HG03175 (cell line): ENCODE data around the gene SLC52A1.

ENCODE experiments used
- ATAC-seq: cut with Tn5 transposase; IDR thresholded peaks from one replicate; pipeline ENCODE4 v1.9.1; 2021; ENCODE audit warnings: mild to moderate bottlenecking, moderate library complexity; ENCODE audit not compliant: unreplicated experiment

The SLC52A1 gene

DNA sequence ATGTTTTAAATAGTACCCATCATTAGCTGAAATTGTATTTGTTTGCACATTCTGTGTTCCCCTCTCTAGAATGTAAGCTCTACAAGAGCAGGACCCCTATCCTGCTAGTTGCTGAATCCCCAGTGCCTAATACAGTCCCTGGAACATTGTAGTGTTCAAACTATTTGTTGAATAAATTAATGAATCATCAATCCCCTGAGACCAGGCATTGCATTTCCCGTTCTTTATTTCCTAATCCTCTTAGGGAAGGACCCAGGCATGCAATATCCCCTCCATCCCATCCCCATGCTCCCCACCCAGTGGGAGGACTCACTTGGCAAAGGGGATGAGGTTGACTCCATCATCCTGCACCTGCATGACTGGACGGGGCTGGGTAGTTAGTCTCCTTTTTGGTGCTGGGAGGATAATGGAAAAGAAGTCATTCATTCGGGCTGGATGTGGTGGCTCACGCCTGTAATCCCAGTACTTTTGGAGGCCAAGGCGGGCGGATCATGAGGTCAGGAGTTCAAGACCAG, 41.1 kb downstream of the SLC52A1 start:
- no peak for ATAC-seq

DNA sequence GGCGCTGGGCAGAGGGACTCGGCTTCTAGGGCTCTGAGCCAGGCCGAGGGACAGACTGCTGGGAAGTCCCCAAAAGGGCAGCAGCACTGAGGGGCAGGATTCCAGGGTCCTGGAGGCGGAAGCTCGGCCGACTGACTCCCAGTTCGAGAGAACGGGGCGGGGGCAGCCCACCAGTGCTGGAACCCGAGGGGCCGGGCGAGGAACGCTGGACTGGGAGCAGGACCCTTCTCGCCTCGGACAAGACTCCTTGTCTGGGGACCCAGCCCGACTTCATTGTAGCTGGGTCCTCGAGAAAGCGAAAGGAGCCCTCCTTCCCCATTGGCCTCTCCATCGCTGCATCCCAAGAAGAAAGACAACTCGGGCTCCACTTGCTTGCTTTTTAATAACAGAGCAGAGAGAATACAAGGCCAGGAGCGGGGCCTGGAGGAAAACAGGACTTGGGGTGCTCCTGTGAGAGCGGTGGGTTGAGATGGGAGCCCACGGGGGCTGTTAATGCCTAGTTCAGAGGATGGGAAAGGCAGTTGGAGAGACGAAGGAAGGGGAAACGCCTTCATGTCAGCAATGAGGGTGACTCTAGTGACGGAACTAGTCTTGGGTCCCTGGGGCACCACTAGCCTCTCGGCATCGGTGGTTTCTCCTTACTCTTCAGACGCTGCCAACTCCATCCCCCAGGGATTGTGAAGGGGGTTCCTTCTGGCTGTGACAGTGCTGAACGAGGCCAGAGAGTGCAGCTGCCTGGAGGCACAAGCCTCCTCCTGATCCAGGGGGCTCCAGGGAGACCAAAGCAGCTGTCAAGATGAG, 47.3 kb downstream of the SLC52A1 start:
- ATAC-seq = peak; percentile 19

DNA sequence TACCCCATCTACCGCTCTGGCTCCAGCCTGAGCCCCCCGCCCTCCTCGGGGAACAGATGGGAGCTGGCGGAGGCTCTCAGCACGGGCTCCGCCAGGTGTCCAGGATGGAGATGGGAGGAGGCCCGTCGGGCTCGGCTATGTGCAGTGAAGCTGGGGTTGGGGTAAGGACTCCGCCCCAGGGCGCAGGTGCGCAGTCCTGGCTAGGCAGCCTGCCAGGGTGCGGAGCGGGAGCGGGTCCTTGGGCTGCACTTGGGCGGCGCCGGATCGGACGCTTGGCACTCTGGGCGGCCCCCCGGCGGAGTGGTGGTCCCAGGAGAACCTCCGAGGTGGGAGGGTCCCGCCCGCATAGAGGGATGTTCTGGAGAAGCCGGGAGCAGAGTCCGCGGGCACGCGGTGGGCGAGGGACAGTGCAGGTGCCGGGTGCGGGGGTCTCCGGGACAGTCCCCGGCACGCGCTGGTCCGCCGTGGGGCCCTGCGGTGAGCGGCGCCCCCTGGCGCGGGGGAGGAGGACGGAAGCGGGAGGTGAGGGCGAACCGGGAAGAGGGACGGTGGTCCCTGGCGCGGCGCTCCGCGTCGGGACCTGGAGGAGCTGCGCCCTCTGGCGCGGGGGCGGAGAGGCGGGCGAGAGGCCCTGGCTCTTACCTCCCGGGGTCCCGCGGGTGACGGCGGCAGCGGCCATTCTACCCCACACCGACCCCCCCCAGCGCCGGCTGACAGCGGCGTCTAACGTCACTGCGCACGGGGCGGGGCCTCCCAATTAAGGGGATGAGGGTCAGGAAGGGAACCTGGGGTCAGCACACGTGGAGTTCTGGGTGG, 48.1 kb downstream of the SLC52A1 start, which contains the start of gene CAMTA2:
CAMTA2 (minus strand) TSS at position 725 of the 816 bp plus-strand sequence. CDS start 1,453 bp downstream, outside the sequence.
- peak; percentile 72 for ATAC-seq

DNA sequence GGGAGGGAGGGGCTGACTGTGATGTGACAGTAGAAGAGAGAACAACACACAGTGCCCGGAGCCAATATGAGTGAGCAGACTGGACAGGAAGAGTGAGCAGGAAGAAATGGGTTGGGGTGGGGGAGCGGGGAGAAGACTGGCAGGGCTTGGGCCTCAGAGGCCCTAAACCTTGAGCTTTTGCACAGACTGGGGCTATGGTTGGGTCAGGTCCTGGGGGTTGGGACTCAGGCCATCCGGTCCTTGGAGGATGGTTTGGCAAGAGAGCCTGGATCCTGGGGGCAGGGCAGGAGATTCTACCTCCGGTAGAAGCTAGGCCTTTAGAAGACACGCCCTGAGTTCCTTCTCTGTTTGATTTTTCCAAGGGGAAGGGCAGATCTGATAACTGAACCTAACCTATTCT, 48.8 kb downstream of the SLC52A1 start:
- ATAC-seq = no peak
